Omental fat pad (tissue), 4 donors: Measurements from ENCODE around the gene TYMP. TPM values are rescaled to one million over a fixed set of nuclear protein-coding genes. Genes with fewer than 3 reads are reported as not detected.
A peak's percentile ranks its signal among the peaks of the same experiment; 100 is the strongest.
"Not testable (repeated sequence)": the region's sequence is repeated elsewhere in the genome, so short reads cannot be mapped to it uniquely, and the experiment has no call there.

Source experiments
- ATAC-seq: fragments of 150-250 bp; one replicate; pipeline ENCODE4 v1.9.1; 2016; ENCODE audit warnings: mild to moderate bottlenecking, moderate library complexity; ENCODE audit not compliant: low FRiP score
- DNase-seq: peaks from one replicate; pipeline ENCODE4 v3.0.0-alpha.2; 2019; ENCODE audit warnings: low spot score
- CTCF ChIP-seq, 3 donors: fragments of 450-650 bp; IDR thresholded peaks; one replicate each; pipeline ENCODE4 v1.5.1; 2016 to 2017; ENCODE audit warnings: antibody characterized with exemption in 3 of 3, mild to moderate bottlenecking in 3 of 3, moderate library complexity in 2 of 3
- total RNA-seq, 4 donors: library from RNA; depleted of rRNA; stranded (reverse); fragments of >200 nt; gene quantifications; one replicate each; pipeline ENCODE4 v1.1.0, GENCODE V29; 2016

The TYMP gene
- total RNA-seq, 4 donors from 2014 or later: 47.9 to 212 (median 144) TPM

GRCh38 chr22:50536226-50536625 is 6.4 kb upstream of the TYMP start:
- no peak for DNase-seq
- ATAC-seq: no peak
- no peak for TF ChIP-seq CTCF (IDR thresholded peaks at IDR 0.05)

- ATAC-seq (no peak), DNase-seq (no peak)
- no peak for TF ChIP-seq CTCF (IDR thresholded peaks at IDR 0.05)
Observed at GRCh38 chr22:50535113-50535512, 5.3 kb upstream of the TYMP start.

GRCh38 chr22:50533856-50534711 is 4.3 kb upstream of the TYMP start:
- DNase-seq, ATAC-seq: not testable (repeated sequence)

- ATAC-seq (no peak), DNase-seq (no peak)
- TF ChIP-seq CTCF (IDR thresholded peaks at IDR 0.05): no peak
Observed at GRCh38 chr22:50532824-50533796, 3.3 kb upstream of the TYMP start.

- no peak for TF ChIP-seq CTCF (IDR thresholded peaks at IDR 0.05)
- DNase-seq (no peak), ATAC-seq (peak; percentile 23)
Observed at GRCh38 chr22:50531962-50532674, 2.3 kb upstream of the TYMP start.

- TF ChIP-seq CTCF (IDR thresholded peaks at IDR 0.05): no peak
- ATAC-seq (peak; percentile 39), DNase-seq (no peak)
Observed at GRCh38 chr22:50531546-50531961, 1.7 kb upstream of the TYMP start.
